Psoas muscle (tissue), 8 donors: ENCODE data around the gene LGALS3. TPM values are rescaled to one million over a fixed set of nuclear protein-coding genes. Genes with fewer than 3 reads are reported as not detected.

Experiments
- ATAC-seq, 4 donors: fragments of 200-7000 bp; cut with Tn5 transposase; one replicate each; pipeline ENCODE4 v1.9.1; 2020; ENCODE audit warnings: moderate library complexity in 3 of 4, mild to moderate bottlenecking in 2 of 4
- DNase-seq, 2 donors: peaks; one replicate each; pipeline ENCODE4 v3.0.0-alpha.2; 2020
- H3K27ac ChIP-seq: fragments of 200-600 bp; one replicate; pipeline ENCODE4 v1.8.0; 2022
- H3K27me3 ChIP-seq, 3 donors: fragments of 200-600 bp in 1 of 3; one replicate each; pipeline versions ENCODE4 v1.6.1 to v1.8.0; 2013 to 2022; ENCODE audit warnings: low read length in 2 of 3, mild to moderate bottlenecking in 2 of 3, moderate library complexity in 1 of 3; ENCODE audit not compliant: insufficient read depth in 3 of 3
- H3K36me3 ChIP-seq, 2 donors: fragments of 200-600 bp in 1 of 2; one replicate each; pipeline versions ENCODE4 v1.6.1 to v1.8.0; 2013 to 2022; ENCODE audit warnings: low read depth in 1 of 2, mild to moderate bottlenecking in 1 of 2, moderate library complexity in 1 of 2; ENCODE audit not compliant: insufficient read depth in 1 of 2
- H3K4me1 ChIP-seq: fragments of 200-600 bp; one replicate; pipeline ENCODE4 v1.8.0; 2022
- H3K4me3 ChIP-seq: fragments of 200-600 bp; one replicate; pipeline ENCODE4 v1.8.0; 2022; ENCODE audit warnings: mild to moderate bottlenecking
- H3K9me3 ChIP-seq: fragments of 200-600 bp; one replicate; pipeline ENCODE4 v1.8.0; 2022
- CTCF ChIP-seq: fragments of 200-600 bp; IDR thresholded peaks from one replicate; pipeline ENCODE4 v1.8.0; 2022; ENCODE audit warnings: antibody characterized with exemption
- WGBS, 3 donors: extraction: QIAGEN DNeasy Blood & Tissue Kit; methylation state at CpG; one replicate each; pipeline versions ENCODE4 v1.1.6 to v1.1.7; 2013; 5-methylcytosine and 5-hydroxymethylcytosine counted together
- intact Hi-C, 2 donors: fragments of 100-400 bp; cut with DNase I; formaldehyde crosslinking; loops; one replicate each; pipeline versions ENCODE4 v1.11.0 to v1.14.2; 2022
- polyA plus RNA-seq, 3 donors: library from polyadenylated mRNA; stranded (reverse); fragments of 200-250 nt; gene quantifications; one replicate each; pipeline ENCODE4 v1.2.3, GENCODE V29; 2013
- total RNA-seq, 4 donors: library from RNA; stranded (reverse); fragmentation: NEBNext Ultra II Directional in 2 of 4; extraction: Animal tissue kit (Norgen Biotek cat#: 25700) in 2 of 4; gene quantifications; one replicate each; pipeline versions ENCODE4 v1.2.1 to v1.2.4, GENCODE V29; 2021 to 2023
- donor health status: healthy with polysubstance abuse.
- donor health status: DM: no; HTN: no; CAD: no; lungs with moderate emphysema.
- donor health status: Bipolar disorder and iron deficiency.
- donor health status: healthy.
- donor health status: DM: yes; HTN: yes; CAD: no.
- donor health status: DM: no; HTN: no; CAD: no.
- donor health status: DM: no; HTN: no; CAD: no.
- donor health status: DM: yes; HTN: yes; CAD: no.

LGALS3 gene
- total and polyA plus RNA-seq, 7 donors = 27.7 to 71.4 (median 44.7) TPM

- WGBS, 3 donors = 54 to 61% (median 61%) methylated on average over 11 of the region's 11 CpGs
Measured at GRCh38 chr14:55192054-55192621, 63.1 kb downstream of the LGALS3 start.

GRCh38 chr14:55194656-55195355 is 65.8 kb downstream of the LGALS3 start:
- Histone ChIP-seq H3K36me3 (no peaks in the 10 kb centered on the region), H3K4me3 (no peak overlapping the region), H3K4me1 (no peaks in the 10 kb centered on the region), H3K27ac (no peak overlapping the region), H3K27me3 (no peaks in the 10 kb centered on the region), H3K9me3 (no peaks in the 10 kb centered on the region)
- DNase-seq = no peak
- intact Hi-C loops = loop anchor here in 1 of 2 donors (5.0 kb wide), 1 partner anchor 217 kb away; the partner anchor contains the start of gene ATG14
- ATAC-seq = no peak
- 79 to 83% (median 80%) methylated on average over 5 of the region's 5 CpGs for WGBS, 3 donors
- no peak for TF ChIP-seq CTCF

More at GRCh38 chr14:55192054-55192621, 63.1 kb downstream of the LGALS3 start:
- Histone ChIP-seq H3K4me3 (peak overlapping the region; percentile 81), H3K36me3 (no peaks in the 10 kb centered on the region), H3K27ac (peak overlapping the region; percentile 53), H3K9me3 (no peaks in the 10 kb centered on the region), H3K4me1 (no peaks in the 10 kb centered on the region), H3K27me3 (no peaks in the 10 kb centered on the region)
- no peak for ATAC-seq
- no peak for DNase-seq
- intact Hi-C loops = loop anchor here in 1 of 2 donors (5.0 kb wide), 1 partner anchor 220 kb away; the partner anchor contains the start of gene ATG14
- no peak for TF ChIP-seq CTCF

Other genes starting within 250 kb of the LGALS3 start
- 1 to 10 TPM in 3 of 4 donors, under 1 TPM in 1; 0.65 to 1.4 (median 1.2) TPM for gene GCH1, start 226.4 kb upstream of the LGALS3 start, total RNA-seq
- 1 to 10 TPM in 2 of 3 donors, under 1 TPM in 1; 0.91 to 1.2 (median 1.0) TPM for gene GCH1, start 226.4 kb upstream of the LGALS3 start, polyA plus RNA-seq
- gene WDHD1, start 102.2 kb upstream of the LGALS3 start, total RNA-seq = 1 to 10 TPM in 2 of 4 donors, under 1 TPM in 2; 0.86 to 2.0 (median 0.99) TPM
- 1 to 10 TPM in 1 of 3 donors, under 1 TPM in 2; 0.55 to 1.2 (median 0.95) TPM for gene WDHD1, start 102.2 kb upstream of the LGALS3 start, polyA plus RNA-seq
- 10 to 100 TPM in 3 of 4 donors, 1 to 10 TPM in 1; 9.7 to 17.0 (median 13.2) TPM for gene SOCS4, start 102.0 kb upstream of the LGALS3 start, total RNA-seq
- 10 to 100 TPM in 1 of 3 donors, 1 to 10 TPM in 2; 4.1 to 23.7 (median 6.1) TPM for gene SOCS4, start 102.0 kb upstream of the LGALS3 start, polyA plus RNA-seq
- gene MAPK1IP1L, start 77.6 kb upstream of the LGALS3 start, total RNA-seq = 10 to 100 TPM; 34.1 to 60.1 (median 56.3) TPM
- 10 to 100 TPM; 17.6 to 46.2 (median 33.5) TPM for gene MAPK1IP1L, start 77.6 kb upstream of the LGALS3 start, polyA plus RNA-seq
- gene DLGAP5, start 62.3 kb downstream of the LGALS3 start, total RNA-seq = under 1 TPM in 2 of 4 donors, not detected in 2; 0.10 to 0.29 TPM
- under 1 TPM in 2 of 3 donors, not detected in 1; 0.03 to 0.05 TPM for gene DLGAP5, start 62.3 kb downstream of the LGALS3 start, polyA plus RNA-seq
- gene FBXO34, start 142.2 kb downstream of the LGALS3 start, total RNA-seq = 10 to 100 TPM; 22.6 to 57.4 (median 31.0) TPM
- 10 to 100 TPM in 2 of 3 donors, 1 to 10 TPM in 1; 6.1 to 25.8 (median 23.3) TPM for gene FBXO34, start 142.2 kb downstream of the LGALS3 start, polyA plus RNA-seq